Measurements from ENCODE around the gene TSR1. TPM values are rescaled to one million over a fixed set of nuclear protein-coding genes. Genes with fewer than 3 reads are reported as not detected.
"Not testable (repeated sequence)": the region's sequence is repeated elsewhere in the genome, so short reads cannot be mapped to it uniquely, and the experiment has no call there.

TSR1 gene
- total and polyA plus RNA-seq, 12 donors: 12.7 to 74.6 (median 26.1) TPM

GRCh38 chr17:2321399-2321798 is 14.9 kb downstream of the TSR1 start:
- Histone ChIP-seq H3K27me3 (no peaks in the 10 kb centered on the region), H3K9me3 (replicated peaks in 1 of 3) (no peaks in the 10 kb centered on the region), H3K4me3 (no peak overlapping the region), H3K36me3 (replicated peaks in 1 of 2) (peaks cover 0 to 50% of the 10 kb centered on the region in 2 donors), H3K27ac (no peak overlapping the region), H3K4me1 (replicated peaks in 1 of 2) (no peaks in the 10 kb centered on the region)
- DNase-seq: no peak
- no peak for TF ChIP-seq POLR2A (IDR thresholded peaks at IDR 0.05)
- intact Hi-C loops (cut with DNase I): no loop called here
- WGBS, 4 donors: 71 to 94% (median 74%) methylated on average over 1 of the region's 1 CpG

GRCh38 chr17:2319051-2319450 is 17.2 kb downstream of the TSR1 start:
- Histone ChIP-seq H3K27ac (no peak overlapping the region), H3K36me3 (replicated peaks in 1 of 2) (peaks cover 0 to 27% of the 10 kb centered on the region in 2 donors), H3K4me1 (replicated peaks in 1 of 2) (no peaks in the 10 kb centered on the region), H3K9me3 (replicated peaks in 1 of 3) (no peaks in the 10 kb centered on the region), H3K4me3 (no peak overlapping the region), H3K27me3 (no peaks in the 10 kb centered on the region)
- TF ChIP-seq, protein P1, sequence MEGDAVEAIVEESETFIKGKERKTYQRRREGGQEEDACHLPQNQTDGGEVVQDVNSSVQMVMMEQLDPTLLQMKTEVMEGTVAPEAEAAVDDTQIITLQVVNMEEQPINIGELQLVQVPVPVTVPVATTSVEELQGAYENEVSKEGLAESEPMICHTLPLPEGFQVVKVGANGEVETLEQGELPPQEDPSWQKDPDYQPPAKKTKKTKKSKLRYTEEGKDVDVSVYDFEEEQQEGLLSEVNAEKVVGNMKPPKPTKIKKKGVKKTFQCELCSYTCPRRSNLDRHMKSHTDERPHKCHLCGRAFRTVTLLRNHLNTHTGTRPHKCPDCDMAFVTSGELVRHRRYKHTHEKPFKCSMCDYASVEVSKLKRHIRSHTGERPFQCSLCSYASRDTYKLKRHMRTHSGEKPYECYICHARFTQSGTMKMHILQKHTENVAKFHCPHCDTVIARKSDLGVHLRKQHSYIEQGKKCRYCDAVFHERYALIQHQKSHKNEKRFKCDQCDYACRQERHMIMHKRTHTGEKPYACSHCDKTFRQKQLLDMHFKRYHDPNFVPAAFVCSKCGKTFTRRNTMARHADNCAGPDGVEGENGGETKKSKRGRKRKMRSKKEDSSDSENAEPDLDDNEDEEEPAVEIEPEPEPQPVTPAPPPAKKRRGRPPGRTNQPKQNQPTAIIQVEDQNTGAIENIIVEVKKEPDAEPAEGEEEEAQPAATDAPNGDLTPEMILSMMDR (IDR thresholded peaks at IDR 0.05): no peak
- TF ChIP-seq POLR2A (IDR thresholded peaks at IDR 0.05): no peak
- intact Hi-C loops (cut with DNase I): no loop called here
- DNase-seq: no peak

- H3K9me3 ChIP-seq (replicated peaks in 1 of 3): no peaks in the 10 kb centered on the region
- no peak overlapping the region for H3K27ac ChIP-seq
- DNase-seq: no peak
- WGBS, 4 donors: 91 to 93% (median 92%) methylated on average over 3 of the region's 3 CpGs
- intact Hi-C loops (cut with DNase I): no loop called here
- H3K4me3 ChIP-seq: no peak overlapping the region
- TF ChIP-seq, protein P1 (IDR thresholded peaks at IDR 0.05): no peak
- TF ChIP-seq POLR2A (IDR thresholded peaks at IDR 0.05): no peak
- peaks cover 0 to 14% of the 10 kb centered on the region in 2 donors for H3K36me3 ChIP-seq (replicated peaks in 1 of 2)
- no peaks in the 10 kb centered on the region for H3K4me1 ChIP-seq (replicated peaks in 1 of 2)
- H3K27me3 ChIP-seq: no peaks in the 10 kb centered on the region
Observed at GRCh38 chr17:2317796-2318195, 18.5 kb downstream of the TSR1 start.

GRCh38 chr17:2316916-2317205 is 19.4 kb downstream of the TSR1 start:
- intact Hi-C loops (cut with DNase I); H3K36me3 ChIP-seq (replicated peaks in 1 of 2); H3K4me3 ChIP-seq; H3K27ac ChIP-seq; H3K4me1 ChIP-seq (replicated peaks in 1 of 2); H3K27me3 ChIP-seq; H3K9me3 ChIP-seq (replicated peaks in 1 of 3): not testable (repeated sequence)
- 48 to 68% (median 57%) methylated on average over 7 of the region's 7 CpGs for WGBS, 4 donors
- DNase-seq: peak; percentile 45 to 79 (median 74)

DNA sequence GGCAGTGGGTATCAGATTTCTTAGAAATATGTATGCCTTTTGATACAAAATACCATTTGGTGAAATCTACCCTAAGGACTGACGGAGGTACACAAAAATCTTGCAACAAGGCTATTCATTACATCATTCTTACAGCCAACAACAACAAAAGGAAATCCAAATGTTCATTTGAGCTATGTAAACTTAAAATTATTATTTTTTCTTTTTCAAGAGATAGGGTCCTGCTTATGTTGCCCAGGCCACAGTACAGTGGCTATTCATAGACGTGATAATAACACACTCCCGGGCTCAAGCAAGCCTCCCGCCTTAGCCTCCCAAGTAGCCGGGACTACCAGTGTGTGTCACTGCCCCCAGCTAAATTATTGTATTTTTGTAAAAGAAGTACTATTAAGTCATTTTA is 23.5 kb downstream of the TSR1 start:
- intact Hi-C loops (cut with DNase I): loop anchor here in 1 of 2 donors (5.0 kb wide), 1 partner anchor 35 kb away; no protein-coding TSS in a partner anchor
- Histone ChIP-seq H3K36me3 (replicated peaks in 1 of 2) (no peaks in the 10 kb centered on the region), H3K27me3 (no peaks in the 10 kb centered on the region), H3K27ac (peak overlapping the region in 1 of 5 donors; percentile 11), H3K4me1 (replicated peaks in 1 of 2) (peaks cover 0 to 9% of the 10 kb centered on the region in 2 donors), H3K4me3 (no peak overlapping the region), H3K9me3 (replicated peaks in 1 of 3) (no peaks in the 10 kb centered on the region)
- 78 to 87% (median 80%) methylated on average over 5 of the region's 5 CpGs for WGBS, 4 donors
- TF ChIP-seq, protein P1 (IDR thresholded peaks at IDR 0.05): no peak
- no peak for TF ChIP-seq POLR2A (IDR thresholded peaks at IDR 0.05)
- no peak for DNase-seq

All from adrenal gland (tissue), 12 donors.